HG03354 (cell line): ENCODE measurements around the gene SSR4.
"Not testable (repeated sequence)": the region's sequence is repeated elsewhere in the genome, so short reads cannot be mapped to it uniquely, and the experiment has no call there.

Experiments
- ATAC-seq: cut with Tn5 transposase; IDR thresholded peaks from one replicate; pipeline ENCODE4 v1.9.1; 2021; ENCODE audit warnings: mild to moderate bottlenecking; ENCODE audit not compliant: unreplicated experiment, poor library complexity, severe bottlenecking

SSR4 gene

DNA sequence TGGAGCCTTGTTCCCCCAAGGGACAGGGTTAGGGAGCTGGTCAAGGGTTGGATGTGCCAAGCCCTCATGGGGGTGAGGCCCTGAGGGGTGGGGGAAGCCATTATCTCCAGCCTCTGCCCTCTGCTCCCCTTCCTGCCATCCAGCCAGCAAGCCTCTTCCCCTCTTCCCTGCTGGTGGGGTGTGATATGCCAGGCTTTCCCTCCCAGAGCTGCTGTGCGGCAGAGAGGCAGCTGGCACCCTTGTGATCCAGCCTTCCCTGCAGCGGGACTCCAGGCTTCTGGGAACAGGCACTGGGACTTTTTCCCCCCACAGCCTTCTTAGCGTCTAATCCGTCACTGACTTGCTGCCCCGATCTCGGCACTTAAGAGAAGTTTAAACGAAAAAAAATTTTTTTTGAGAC lies 6.3 kb downstream of the SSR4 start:
- ATAC-seq = no peak

DNA sequence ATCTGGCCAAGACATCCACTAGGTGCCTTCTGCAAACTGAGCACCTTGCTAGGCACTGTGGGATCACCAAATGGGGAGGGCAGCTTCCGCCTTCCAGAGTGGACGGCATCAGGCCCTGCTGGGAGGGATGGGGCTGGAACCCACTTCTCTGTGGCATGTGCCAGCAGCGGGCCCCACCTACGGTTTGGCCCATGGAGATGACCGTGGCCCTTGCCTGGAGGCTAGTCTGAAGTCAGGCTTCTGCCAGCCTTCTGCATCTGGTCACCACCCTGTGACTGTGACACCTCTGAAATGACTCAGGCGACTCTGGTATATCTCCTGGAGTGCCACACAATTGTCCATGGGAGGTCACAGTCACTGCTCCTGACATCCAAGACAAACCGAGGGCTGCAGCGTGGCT lies 7.2 kb downstream of the SSR4 start:
- ATAC-seq = no peak

DNA sequence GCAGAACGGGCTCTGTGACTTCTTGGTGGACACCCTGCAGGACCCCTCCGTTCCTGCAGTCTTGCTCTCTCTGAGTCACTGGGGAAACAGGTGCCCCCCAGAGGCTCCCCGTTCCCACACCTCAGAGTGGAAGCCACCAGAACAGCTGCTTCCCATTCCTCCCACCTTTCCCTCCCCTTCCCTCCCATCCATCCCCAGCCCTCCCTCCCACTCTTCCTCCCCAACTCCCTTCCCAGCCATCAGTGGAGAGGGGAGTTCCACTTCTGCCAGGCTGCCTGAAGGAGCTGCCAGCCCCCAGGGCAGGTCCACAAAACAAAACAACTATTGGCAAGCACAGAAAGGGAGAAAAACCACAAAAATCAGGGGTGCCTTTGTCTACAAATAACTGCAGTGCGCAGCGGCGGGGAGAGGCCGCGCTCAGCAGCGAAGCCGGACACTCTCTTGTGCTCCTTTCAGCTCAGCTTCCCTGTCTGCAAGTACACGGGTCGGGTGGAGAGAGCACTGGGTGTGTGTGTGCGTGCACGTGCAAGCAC lies 8.1 kb downstream of the SSR4 start:
- no peak for ATAC-seq

DNA sequence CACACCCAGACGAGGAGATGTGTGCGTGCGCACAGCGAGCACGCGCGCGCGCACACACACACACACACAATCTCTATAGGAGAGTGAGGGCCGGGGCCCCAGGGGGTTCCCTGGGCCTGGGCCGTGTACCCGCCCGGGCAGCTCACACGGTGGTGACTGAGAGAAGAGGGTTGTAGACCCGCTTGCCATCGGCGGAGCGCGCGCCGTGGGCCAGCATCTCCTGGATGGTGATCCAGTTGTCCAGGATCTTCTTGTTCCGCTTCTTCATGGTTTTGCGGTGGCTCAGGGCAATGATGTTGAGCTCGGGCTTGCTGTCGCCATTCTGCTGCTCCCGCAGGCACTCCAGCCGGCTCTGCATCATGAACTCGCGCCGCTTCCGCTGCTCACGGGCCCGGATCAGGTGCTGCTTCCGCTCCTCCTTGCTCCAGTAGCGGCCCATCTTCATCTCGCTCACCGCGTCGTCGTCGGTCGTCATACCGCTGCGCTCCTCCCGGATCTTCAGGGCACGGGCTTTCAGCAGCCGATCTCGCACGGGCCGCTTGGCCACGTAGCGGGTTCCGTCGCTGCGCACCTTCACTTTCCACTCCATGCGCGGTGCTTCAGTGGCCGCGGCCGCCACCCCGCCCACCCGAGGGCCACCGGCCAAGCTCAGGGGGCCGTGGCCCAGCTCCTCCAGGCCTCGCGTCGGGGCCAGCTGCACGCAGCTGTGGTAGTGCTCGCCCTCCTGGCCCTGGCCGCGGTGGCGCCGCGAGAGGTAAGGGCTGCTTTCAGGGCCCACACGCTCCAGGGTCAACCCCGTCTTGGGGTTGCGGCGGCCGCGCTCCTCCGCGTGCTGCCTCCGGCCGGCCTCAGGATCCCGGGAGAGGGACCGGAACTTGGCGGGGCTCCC lies 9.0 kb downstream of the SSR4 start:
- ATAC-seq = no peak

DNA sequence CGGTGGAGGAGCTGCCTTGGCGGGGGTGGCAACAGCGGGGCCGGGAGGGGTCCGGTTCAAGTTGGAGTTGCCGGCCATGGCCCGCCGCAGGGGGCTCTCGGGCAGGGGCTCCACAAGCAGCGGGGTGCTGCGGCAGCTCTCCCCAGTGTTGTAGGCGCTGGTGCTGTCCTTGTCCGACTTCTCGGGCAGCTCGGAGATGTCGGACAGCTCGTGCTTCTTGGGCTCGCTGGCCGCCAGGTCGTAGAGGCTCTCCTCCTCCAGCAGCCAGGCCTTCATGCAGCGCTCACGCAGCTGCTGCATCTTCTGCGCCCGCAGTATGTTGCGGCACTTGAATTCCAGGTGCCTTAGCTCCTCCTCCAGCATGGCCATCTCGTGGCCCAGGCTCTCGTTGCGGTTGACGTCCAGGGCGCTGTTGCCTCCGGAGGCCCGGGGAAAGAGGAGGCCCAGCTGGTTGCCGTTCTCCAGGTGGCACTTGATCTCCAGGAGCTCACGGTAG lies 9.7 kb downstream of the SSR4 start:
- no peak for ATAC-seq

DNA sequence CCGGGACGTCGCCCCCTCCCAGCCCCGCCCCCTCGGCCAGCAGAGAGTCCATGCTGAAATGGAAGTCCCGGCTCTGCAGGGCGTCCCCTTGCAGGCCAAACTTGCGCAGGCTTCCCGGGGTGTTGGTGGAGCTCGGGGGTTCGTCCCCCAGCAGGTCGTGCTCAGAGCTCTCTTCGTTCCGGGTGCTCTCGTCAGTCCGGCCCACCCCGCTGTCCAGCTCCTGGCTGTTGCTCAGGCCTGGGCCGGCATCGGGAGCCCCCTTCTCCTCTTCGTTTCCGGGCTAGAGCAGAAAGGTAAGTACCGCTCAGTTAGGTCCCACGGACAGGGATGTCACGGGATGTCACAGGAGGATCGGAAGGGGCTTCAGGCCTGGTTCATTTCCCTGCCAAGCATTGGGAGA lies 10.2 kb downstream of the SSR4 start:
- no peak for ATAC-seq

DNA sequence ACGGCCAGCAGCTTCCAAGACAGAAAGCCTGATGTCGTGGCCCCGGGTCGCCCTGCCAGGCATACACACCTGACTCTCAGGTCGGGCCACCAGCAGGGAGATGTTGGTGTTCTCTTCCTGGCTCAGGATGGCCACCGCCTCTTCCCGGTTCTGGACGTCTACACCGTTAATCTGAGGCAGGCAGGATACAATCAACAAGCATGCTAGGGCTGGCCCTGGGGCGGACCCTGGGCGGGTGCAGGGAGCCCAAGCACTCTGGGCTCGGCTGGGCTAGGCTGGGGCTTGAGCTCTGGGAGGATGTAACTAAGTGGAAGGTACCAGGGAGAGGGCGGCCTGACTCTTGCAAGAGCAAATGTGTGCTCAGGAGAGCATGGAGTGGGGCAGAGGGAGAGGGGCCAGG lies 11.0 kb downstream of the SSR4 start:
- no peak for ATAC-seq

DNA sequence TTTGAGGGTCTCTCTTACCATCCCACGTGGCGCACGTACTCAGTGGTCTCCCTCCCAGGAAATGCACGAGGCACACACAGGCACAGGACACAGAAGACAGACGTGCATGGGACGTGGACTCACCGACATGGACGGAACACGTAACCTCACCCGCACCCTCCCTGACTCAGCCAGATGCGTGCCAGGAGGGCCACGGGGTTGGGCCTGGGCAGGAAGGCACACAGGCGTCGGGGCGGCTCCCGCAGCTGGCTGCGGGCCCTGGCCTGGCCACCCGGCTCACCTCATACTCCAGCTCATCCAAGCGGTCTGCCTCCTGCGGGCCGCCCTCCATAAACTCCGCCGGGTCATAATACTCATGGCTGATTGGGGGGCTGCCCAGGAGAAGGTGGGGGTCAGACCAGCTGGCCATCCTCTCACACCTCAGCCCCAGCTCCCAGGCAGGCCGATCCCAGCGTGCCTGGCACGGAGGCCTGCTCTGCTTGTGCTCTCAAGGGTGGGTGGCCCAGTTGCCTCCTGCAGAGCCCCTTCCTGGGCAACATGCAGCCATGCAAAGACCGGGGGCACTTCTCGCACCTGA lies 12.6 kb downstream of the SSR4 start:
- no peak for ATAC-seq

DNA sequence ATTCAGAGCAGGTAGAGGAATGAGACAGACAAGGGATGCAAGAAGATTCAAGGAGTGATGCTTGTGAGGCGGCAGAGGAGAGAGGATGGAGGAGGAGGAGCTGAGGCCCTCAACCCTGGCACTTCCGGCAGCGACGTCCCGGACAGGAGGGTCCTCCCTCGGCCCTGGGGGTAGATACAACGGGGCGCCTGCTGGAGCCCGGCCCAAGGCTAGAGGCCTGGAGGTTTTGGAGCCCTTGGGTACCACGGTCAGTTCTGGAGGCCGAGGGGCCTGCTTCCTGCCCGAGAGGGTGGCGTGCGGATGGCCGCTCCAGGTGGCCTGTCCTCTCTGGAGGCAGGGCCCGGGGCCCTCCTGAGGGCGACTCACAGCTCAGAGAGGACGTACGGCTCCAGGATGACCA lies 13.5 kb downstream of the SSR4 start:
- no peak for ATAC-seq

DNA sequence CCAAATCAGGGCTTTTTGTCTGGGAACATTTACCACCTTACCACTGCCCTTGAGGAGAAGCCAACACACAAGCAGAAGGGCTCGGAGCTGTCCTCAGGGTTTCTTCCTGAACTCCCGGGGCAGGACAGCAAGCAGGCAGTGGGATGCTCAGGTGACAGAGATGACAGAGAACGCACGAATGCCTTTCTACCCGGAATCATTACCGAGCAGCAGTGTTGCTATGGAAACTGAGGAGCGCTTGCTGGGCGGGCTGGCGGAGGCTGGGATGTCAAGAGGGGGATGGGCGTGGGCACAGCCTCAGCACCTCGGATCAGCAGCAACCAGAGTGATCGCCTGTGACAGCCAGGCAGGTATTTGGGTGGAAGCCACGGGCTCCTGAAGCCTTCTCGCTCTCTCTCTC lies 17.8 kb downstream of the SSR4 start:
- no peak for ATAC-seq

DNA sequence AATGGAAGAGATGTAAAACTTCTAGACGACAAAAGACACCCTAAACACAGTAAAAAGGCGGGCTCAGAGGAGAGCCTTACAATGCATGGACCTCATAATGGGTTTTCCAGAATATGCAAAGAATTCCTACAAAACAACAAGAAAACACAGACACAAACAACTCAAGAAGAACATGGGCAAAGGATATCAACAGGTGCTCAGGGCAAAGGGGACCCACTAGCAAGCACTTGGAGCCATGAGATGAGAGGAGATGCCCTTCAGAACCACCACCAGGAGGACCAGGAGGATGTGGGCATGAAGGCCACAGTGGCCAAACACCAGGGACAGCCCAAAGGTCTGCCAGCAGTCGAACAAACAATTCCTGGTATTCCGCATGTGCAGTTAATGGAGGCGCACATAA lies 18.7 kb downstream of the SSR4 start:
- ATAC-seq = no peak

DNA sequence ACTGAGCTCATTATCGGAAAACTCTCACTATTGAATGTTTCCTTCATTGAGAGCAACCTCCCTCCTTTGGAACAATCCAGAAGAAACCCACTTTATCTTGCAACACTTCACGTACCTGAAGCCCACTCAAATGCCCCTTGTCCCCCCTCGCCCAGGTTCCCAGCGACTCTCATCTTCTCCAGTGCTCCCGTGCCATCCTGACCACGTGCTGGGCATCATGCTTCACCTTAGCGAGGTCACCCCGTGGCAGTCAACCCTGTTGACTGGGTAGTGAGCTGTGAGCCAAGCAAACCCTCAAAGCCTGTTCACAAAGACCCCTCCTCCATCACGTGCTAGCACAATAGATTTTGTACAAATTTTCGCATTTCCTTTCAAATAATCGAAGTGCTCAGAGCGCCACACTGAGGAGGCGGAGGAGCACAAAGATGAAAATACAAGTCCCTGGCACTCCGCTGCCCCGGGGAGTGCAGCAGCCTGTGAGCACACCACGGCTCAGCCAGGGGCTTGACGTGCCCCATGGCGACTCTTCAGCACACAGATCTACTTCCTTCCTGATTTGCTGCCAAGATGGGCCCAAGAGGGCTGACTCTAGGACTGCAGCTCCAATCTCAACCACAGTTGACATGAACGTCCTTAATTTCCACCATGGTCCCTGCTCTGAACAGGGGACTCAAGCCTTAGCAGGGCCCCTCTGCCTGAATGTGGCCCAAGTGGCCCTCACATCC lies 20.3 kb downstream of the SSR4 start:
- ATAC-seq = no peak

DNA sequence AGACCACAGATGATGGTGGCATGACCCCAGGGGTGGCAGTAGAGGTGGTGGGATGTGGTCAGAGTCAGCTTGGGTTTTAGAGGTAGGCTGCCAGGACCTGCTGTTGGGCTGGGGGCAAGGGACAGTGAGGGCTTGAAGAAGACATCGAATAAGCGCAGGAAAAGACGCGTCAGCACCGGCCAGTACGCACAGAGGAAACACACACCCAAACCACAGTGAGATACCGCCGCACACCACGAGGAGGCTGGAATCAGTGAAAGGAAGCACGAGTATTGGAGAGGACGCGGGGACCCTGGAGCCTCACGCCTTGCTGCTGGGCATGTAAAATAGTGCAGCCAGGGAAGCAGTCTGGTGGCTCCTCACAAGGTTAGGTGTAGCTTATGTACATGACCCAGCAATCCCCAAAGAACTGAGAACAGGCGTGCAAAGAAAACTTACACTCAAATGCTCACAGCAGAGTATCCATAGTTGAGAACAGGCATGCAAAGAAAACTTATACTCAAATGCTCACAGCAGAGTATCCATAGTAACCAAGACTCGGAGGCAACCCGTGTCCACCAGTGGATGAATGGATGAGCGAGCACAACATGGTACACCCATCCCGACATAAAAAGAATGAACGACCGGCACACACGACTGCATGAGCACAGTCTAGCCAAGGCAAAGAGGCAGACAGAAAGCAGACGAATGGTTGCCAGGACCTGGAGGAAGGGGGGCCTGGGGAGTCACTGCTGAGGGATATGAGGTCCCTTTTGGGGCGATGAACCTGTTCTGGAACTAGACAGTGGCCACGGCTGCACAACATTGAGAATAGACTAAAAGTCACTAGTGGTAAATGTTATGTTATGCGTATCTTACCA lies 22.6 kb downstream of the SSR4 start:
- no peak for ATAC-seq

DNA sequence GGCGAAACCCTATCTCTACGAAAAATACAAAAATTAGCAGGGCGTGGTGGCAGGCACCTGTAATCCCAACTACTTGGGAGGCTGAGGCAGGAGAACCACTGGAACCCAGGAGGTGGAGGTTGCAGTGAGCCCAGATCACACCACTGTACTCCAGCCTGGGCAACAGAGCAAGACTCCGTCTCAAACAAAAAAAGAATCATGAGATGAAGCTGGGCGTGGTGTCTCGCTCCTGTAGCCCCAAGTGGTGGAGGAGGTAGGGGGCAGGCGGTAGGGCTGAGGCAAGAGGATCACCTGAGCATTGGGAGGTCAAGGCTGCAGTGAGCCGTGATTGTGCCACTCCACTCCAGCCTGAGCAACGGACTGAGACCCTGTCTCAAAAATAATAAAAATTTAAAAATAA lies 23.6 kb downstream of the SSR4 start:
- ATAC-seq = not testable (repeated sequence)

DNA sequence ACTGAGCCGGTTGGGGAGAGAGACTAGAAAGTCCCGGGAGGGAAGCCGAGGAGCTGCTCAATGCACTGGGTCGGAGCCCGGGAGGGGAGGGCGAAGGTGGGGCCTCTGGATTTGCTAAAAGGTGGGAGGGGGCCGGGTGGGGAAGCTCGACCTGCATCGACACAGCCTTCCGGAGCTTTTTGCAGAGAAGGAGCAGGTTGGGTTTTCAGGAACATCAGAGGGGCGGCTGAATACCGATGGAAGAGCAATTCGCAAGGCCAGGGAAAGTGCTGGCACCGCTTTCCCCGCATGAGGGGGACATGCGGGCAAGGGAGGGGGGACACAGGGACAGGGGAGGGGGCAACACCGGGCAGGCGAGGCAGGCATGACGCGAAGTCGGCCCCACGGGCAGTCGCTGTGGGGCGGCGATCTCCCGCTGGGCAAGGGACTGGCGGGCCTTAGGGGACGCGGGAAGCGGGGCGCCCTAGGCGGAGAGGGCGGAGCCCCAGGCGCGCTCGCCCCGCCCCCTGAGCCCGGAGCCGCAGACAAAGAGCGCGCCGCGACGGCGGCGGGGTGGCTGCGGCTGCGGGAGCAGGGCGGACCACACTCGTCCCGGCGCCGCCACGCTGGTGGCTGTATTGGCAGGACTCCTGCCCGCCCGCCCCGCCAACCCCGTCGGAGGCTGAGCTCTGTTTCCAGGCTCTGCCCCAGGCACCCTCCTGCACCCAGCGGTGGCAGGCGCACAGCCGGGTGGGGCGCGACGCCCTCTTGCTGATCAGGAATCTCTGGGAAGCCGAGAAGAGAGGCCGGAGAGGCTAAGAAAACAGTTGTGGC lies 24.3 kb downstream of the SSR4 start:
- ATAC-seq = no peak

DNA sequence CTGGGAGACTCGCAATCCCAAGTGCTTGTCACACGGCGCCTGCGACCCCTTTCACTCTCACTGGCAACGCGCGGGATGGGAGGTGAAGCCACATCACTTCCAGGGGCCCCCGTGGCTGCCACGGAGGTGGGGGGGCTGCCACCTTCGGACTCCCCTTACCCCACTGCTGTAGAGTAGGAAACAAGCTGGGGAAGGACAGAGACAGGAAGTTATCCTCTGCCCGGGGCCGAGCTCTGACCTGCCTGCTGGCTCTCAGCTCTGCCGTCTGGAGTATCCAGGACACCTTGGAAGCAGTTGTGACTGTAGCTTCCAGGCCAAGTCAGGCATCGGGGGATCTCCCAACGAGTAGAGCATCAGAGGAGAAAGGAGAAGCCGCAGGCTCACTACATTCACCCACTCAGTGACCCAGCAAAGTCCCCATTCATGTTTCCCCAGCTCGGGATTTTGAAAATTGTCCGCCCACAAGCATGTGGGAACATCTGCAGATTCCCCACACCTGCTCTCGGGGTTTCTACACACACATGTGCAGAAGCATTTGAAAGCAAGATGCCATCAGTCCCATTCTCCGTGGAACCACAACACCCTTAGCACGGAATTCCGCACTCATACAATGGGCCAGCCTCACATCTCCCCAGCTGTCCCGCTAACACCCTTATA lies 25.0 kb downstream of the SSR4 start:
- no peak for ATAC-seq

DNA sequence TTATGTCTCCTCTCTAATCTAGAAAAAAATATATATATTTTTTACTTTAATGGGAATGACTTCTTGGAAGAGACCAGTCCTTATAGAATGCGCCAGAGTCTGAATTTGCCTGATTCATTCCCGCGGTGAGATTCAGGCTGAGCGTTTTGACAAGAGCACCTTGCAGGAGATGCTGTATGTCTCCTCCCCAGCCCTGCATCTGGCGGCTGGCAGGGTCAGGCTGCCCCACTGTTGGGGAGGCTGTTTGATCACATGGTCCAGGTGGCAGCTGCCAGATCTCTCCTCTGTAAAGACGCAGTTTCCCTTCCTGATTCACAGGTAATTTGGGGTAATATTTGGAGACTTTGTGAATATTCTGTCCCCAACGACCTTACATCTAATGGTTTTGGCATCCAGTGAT lies 26.1 kb downstream of the SSR4 start:
- no peak for ATAC-seq

DNA sequence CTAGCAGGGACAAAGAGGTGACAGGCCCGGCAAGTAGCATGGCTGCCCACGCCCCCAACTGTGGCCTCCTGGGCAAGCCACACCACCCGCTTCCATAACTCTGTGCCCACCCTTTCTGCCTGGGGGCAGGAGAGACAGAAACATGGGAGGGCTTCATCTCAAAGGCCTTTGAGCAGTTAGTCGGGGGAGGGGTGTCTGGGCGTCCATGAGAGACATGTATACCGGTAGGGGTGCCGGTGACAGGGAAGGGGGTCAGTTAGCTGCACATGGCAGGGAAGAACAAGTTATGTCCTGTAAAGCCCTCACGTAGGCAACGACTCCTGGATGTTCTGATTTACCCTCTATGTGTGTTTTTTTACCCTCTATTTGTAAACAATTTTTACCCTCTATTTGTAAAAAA lies 26.6 kb downstream of the SSR4 start:
- no peak for ATAC-seq
